A172 (cell line): Measurements from ENCODE around the gene UTS2B. TPM values are rescaled to one million over a fixed set of nuclear protein-coding genes. Genes with fewer than 3 reads are reported as not detected.

Experiments
- DNase-seq: peaks from one replicate; pipeline ENCODE4 v3.0.0-alpha.2; 2015; ENCODE audit warnings: low spot score
- total RNA-seq: library from RNA; depleted of rRNA; stranded (reverse); fragments of >200 nt; shearing (Covaris generic); gene quantifications from 2 replicates; pipeline ENCODE4 v1.2.3, GENCODE V29; 2014; rRNA removed

The UTS2B gene
- total RNA-seq, 1 experiment from 2014 or later = not detected

DNA sequence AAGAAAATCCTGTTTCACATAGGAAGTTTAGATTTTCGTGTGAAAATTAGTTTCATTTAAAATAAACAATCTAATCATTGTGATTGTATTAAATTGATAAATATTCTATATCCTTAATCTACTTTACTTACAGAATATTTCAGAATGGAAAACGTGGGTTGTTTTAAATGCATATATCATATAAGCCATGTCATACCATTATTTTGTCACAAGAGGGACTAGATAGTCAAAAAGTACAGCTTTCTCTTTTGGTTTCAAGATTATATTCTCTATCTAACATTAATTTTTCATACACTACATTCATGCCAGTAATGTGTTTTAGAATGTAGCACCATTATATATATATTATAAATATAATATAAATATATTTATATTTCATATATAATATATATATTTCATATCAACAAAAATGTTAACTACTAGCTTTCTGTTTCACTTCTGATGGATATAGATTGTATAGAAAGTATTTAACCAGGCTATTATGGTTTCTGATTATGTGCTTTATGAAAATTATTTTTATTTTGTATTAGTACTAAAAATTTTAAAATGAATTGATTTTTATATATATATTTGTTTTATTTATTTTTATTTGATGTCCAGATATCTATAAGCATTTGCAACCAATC is 86.0 kb downstream of the UTS2B start:
- DNase-seq = no peak

- no peak for DNase-seq
These were observed 89.8 kb downstream of the UTS2B start for GRCh38 chr3:191240486-191240885.

DNA sequence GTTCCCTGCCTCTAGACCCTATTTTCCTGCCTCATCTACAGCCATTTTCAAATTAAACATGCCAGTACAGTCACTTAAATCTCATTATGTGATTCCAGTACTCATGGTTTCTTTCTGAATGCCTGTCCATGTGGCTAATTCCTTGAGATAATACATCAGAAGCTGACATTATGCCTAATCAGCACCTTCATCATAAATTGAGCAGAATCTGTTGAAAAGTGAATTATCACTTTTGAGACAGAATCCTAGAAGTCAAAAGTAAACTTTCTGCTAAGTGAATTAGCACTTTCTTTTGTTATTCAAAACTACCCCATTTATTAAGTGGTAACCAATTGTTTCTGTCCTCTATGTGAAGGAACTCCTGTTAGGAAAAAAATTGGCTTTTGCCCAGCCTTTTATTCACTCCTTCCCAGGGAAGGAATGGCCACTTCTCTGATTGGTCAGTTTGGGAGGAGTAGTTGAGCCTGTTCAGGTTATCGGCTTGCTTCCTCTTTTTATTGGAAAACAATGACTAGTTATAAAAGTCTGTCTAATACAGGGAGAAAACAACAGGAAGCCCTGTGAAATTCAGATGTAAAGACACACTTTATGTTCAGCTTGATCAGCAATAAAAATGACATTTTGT is 90.8 kb downstream of the UTS2B start:
- DNase-seq = no peak

- peak; percentile 13 for DNase-seq
These were observed 92.0 kb downstream of the UTS2B start for GRCh38 chr3:191238321-191238817.

- DNase-seq = no peak
These were observed 93.1 kb downstream of the UTS2B start for GRCh38 chr3:191237047-191237882.

DNA sequence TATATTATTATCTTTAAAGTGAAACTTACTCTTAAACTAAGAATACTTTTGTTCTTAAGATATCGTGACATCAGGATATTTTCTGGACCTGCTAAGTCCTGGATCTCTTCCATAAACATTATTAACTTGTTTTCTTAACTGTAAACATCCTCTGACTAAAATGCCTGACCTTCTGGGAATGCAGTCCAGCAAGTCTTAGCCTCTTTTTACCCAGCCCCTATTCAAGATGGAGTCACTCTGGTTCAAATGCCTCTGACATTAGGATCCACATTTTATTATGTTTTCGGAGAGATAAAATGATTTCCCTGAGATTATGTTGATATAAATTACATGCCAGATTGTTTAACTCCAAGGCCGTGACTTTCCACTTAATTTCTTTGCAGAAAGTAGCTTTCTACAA is 93.7 kb downstream of the UTS2B start:
- no peak for DNase-seq

GRCh38 chr3:191235331-191236314 is 94.7 kb downstream of the UTS2B start:
- DNase-seq = peak; percentile 11

DNA sequence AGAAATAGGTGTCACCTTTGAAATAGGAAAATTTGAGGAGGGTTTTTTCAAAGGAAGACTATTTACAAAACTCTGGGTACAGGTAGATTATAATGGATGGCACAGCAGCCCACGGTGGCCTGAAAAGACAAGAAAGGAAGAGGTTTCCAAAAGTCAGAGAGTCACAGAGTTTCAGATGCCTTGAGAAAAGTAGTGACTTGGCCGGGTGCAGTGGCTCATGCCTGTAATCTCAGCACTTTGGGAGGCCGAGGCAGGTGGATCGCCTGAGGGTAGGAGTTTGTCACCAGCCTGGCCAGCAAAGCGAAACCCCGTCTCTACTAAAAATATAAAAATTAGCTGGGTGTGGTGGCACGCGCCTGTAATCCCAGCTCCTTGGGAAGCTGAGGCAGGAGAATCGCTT is 96.1 kb downstream of the UTS2B start:
- no peak for DNase-seq

GRCh38 chr3:191227541-191227940 is 102.8 kb downstream of the UTS2B start:
- DNase-seq = no peak

- DNase-seq = no peak
These were observed 108.7 kb downstream of the UTS2B start for GRCh38 chr3:191221638-191222037.

DNA sequence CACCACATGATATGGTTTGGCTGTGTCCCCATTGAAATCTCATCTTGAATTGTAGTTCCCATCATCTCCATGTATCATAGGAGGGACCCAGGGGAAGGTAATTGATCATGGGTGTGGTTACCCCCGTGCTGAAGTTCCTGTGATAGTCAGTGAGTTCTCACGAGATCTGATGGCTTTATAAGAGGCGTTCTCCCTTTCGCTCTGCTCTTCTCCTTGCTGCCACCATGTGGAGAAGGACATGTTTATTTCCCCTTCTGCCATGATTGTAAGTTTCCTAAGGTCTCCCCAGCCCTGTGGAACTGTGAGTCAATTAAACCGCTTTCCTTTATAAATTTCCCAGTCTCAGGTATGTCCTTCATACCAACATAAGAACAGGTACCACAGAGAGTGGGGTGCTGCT is 109.4 kb downstream of the UTS2B start:
- peak; percentile 12 for DNase-seq

DNA sequence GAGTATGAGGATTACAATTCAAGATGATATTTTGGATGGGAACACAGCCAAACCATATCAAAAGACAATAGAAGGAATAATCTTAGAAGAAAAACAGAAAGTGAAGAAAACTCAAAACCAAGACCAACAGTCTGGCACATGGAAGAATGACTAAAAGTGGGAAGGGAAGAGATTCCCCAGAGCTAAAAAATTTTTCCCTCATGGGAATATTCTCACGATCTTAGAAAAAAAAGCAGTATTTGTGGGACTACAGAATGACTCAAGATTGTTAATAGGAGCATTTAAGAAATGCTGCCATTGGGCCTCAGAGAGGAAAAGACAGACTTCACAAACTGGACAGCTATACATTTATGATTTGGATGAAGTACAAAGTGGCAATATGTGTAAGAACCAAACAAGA is 113.0 kb downstream of the UTS2B start:
- DNase-seq = no peak

Other genes with a start within 250 kb of the UTS2B start
- gene OSTN, start 131.3 kb downstream of the UTS2B start, total RNA-seq = not detected in 2 replicates
- 94.5 and 110 TPM in 2 replicates for gene CCDC50, start 1.1 kb downstream of the UTS2B start, total RNA-seq
- not detected in 2 replicates for gene PYDC2, start 130.6 kb upstream of the UTS2B start, total RNA-seq